Spleen (tissue), 7 donors: ENCODE data around the gene UNC45B.

Source experiments
- CTCF ChIP-seq, 11 experiments: fragments of 200-600 bp in 7 of 11; fragments of 450-650 bp in 4 of 11; sonication (generic) in 4 of 11; IDR thresholded peaks in 8 of 11; conservative IDR thresholded peaks in 3 of 11; 1 replicate in 7 of 11; 2 replicates in 4 of 11; pipeline versions ENCODE4 v1.4.0 to v1.8.0; 2016 to 2021; ENCODE audit warnings: antibody characterized with exemption in 11 of 11, inconsistent platforms in 4 of 11, mild to moderate bottlenecking in 1 of 11
- POLR2A ChIP-seq, 3 donors: fragments of 450-650 bp; IDR thresholded peaks; one replicate each; pipeline ENCODE4 v1.5.1; 2017; ENCODE audit warnings: antibody characterized with exemption in 3 of 3, mild to moderate bottlenecking in 1 of 3
- donor health status: DM: no; HTN: no; CAD: no; lungs with moderate emphysema.
- donor health status: DM: no; HTN: no; CAD: no.
- donor health status: DM: no; HTN: no; CAD: no.

DNA sequence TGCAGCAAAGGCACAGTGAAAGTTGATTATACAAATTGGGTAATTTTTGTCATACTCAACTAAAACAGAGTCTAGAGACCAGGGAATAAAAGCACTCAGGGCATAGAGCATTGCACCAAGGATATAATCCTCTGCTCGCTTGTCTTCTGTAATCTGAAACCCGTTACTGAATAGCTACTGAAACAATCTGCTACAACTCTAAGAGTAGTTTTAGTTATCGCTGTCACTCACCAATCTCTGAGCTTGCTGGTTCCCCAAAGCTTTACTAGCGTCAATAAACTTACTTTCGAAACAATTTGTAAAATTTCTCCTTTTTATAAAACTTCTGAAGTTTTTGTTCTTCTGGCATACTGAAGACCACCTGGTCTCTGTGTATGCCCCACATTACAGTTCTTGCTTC lies 69.5 kb downstream of the UNC45B start:
- TF ChIP-seq CTCF (IDR thresholded peaks at IDR 0.05 in 8 of 11, conservative IDR thresholded peaks at IDR 0.05 in 3 of 11) = no peak
- no peak for TF ChIP-seq POLR2A (IDR thresholded peaks at IDR 0.05)
